SHP77 (cell line): Measurements from ENCODE around the gene B4GALT5.
A peak's percentile ranks its signal among the peaks of the same experiment; 100 is the strongest.

ENCODE experiments used
- DNase-seq, 2 experiments: peaks; one replicate each; lab custom pipeline; 2025; lab: John Stamatoyannopoulos, UW

Gene B4GALT5

DNA sequence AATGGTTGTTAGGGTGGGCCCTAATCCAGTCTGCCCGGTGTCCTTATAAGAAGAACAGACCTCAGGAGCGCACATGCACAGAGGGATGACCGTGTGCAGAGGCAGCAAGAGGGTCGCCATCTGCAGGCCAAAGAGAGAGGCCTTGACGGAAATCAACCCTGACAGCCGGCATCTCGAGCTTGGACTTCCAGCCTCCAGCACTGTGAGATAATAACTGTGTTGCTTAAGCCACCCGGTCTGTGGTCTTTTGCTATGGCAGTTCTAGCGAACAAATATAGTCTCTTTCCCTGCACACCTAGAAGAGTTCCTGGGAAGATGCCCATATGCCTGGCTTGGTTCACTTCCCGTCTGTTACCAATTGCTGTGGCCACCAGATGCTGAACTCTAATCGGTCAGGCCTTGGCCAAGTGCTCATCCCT, 110.5 kb downstream of the B4GALT5 start:
- DNase-seq: peak in 1 of 2 experiments; percentile 35

DNA sequence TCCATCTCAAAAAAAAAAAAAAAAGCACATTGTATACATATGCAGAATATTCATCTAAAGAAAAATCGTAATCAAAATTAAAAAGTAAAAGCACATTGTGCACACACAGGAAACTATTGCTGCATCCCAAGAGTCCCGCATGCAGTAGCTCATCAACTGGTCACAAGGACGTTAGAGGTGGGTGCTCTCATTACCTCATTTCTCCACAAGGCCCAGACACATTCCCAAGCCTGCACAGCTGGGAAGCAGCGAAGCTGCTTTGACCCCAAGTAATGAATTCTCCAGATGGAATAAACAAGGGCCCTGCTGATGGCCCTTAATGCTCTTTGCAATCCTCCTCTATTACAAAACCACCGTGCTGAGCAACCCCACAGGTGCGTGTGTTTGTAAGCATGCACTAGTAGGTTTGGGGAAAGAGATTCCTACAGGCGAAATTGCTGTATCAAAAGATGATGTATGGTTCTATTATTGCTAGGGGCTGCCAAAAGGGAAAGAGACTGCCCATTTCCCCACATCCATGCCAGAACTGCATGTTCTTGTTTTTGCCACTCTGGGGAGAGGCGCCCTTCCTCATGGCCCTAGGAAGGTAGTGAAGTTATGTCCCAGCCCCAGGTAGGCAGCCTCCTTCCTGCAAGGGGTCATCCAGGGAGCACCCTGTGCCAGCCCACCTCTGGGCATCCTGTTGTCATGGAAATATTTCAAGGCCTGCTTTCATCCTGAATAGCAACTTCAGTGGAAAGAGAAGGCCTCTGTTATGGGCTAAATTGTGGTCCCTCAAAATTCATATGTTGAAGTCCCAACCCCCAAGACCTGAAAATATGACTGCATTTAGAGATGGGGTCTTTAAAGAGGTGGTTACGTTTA, 111.1 kb downstream of the B4GALT5 start:
- no peak for DNase-seq

- DNase-seq: no peak
Measured at GRCh38 chr20:49601153-49601924, 112.3 kb downstream of the B4GALT5 start.

DNA sequence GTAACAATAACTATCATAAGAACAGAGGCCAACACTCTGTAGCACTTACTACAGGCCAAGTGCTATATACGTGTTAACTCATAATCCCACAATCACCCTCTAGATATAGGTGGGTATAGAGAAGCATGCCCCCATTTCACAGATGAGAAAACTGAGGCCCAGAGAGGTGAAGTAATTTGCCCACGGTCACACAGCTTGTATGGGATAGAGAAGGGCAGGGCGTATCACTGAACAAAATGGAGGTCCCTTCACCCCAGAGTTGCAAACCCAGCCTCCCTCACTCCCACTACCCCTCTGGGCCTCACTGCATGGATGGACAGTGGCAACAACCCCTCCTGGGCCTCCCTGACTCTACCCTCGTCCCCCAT, 113.9 kb downstream of the B4GALT5 start:
- DNase-seq: no peak

GRCh38 chr20:49597825-49598395, 115.8 kb downstream of the B4GALT5 start:
- no peak for DNase-seq

GRCh38 chr20:49595811-49596561, 117.7 kb downstream of the B4GALT5 start:
- no peak for DNase-seq

DNA sequence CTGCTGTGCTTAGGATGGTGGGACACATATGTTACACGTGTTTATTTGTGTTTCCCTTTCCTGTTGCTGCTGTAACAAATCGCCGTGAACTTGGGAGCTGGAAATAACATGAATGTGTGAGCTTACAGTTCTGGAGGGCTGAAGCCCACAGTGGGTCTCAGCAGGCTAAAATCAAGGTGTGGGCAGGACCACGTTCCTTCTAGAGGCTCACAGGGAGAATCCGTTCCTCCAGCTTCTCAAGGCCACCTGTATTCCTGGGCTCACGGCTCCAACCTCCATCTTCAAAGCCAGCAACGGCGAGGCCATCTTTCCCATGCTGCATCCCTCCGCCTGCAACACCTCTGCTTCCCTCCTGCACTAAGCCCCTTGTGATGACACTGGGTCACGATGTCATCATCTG, 118.3 kb downstream of the B4GALT5 start:
- DNase-seq: no peak

- DNase-seq: no peak
Measured at GRCh38 chr20:49594931-49595315, 118.8 kb downstream of the B4GALT5 start.

GRCh38 chr20:49594143-49594930, 119.3 kb downstream of the B4GALT5 start:
- DNase-seq: no peak

- no peak for DNase-seq
Measured at GRCh38 chr20:49593466-49594142, 120.1 kb downstream of the B4GALT5 start.

- DNase-seq: no peak
Measured at GRCh38 chr20:49592120-49592519, 121.6 kb downstream of the B4GALT5 start.

- no peak for DNase-seq
Measured at GRCh38 chr20:49591217-49591865, 122.3 kb downstream of the B4GALT5 start.

DNA sequence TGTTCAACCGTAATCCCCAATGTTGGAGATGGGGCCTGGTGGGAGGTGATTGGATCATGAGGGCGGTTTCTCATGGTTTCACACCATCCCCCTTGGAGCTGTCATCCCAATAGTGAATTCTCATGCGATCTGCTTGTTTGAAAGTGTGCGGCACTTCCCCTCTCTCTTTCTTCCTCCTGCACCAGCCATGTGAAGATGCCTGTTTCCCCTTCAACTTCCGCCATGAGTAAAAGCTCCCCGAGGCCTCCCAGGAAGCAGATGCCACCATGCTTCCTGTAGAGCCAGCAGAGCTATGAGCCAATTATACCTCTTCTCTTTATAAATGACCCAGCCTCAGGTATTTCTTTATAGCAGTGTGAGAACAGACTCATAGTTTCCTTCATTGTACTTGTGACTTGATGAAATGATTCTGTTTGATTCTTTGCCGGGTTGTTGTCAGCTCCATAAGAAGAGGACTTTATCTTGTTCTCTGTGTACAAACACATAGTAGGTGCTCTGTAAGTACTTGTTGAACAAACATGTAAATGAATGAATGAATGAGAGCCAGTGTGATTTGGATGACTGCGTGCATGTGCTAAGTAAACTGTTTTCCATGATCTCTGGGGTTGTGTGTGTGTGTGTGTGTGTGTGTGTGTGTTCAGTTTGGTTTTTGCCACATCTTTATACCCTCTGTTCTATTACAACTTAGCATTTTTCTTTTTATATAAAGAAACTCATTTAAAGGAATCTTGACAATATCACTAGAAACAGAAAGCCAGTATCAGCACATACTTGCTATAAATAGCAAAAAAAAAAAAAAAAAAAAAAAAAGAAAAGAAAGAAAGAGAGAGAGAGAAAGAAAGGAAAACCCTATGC, 123.3 kb downstream of the B4GALT5 start:
- no peak for DNase-seq

- DNase-seq: no peak
Measured at GRCh38 chr20:49589747-49590146, 123.9 kb downstream of the B4GALT5 start.

DNA sequence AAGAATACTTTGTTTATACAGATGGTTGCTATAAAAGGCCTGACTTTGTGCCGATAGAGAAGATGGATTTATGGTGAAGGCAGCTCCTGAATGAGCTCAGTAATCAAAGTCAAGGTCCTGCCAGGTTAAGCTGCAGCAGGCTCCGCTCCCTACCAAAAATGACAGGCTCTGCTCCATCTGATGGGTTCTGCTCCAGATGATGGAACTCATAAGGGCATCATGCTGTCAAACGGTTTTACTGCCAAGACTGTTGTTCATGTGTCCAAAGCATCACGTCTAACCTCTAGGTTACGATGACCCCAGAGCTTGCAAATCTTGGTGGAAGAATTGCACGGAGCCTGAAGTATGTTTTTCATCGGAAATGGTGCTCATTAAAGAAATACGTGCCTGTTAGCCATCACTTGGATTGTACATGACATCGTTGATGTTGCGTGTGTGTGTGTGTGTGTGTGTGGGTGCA, 126.5 kb downstream of the B4GALT5 start:
- DNase-seq: no peak

DNA sequence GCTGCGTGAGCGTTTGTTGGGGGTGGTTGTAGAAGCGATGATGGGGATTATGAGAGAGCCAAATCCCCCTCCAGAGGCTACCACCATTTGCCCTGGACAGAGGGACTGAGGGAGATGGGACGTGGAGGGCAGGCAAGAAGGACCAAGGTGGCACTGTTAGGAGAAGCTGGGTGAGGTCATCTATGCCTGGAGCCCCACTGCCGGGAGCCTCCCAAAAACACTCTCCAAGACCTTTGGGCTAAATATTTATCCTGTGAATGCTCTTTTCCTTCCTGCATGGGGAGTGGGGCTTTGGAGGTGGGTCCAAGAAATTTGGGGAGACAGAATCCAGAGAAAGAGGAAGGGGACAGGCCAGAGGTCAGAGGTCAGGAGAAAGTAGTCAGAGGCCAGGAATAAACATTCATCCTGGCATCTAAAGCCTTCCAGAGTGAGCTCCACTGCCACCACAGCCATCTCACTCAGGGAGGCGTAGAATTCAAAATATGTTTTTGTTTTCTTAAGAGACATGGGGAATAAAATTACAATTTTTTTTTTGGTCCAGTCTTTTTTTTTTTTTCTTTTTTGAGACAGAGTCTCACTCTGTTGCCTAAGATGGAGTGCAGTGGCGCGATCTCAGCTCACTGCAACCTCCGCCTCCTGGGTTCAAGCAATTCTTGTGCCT, 128.0 kb downstream of the B4GALT5 start:
- no peak for DNase-seq

DNA sequence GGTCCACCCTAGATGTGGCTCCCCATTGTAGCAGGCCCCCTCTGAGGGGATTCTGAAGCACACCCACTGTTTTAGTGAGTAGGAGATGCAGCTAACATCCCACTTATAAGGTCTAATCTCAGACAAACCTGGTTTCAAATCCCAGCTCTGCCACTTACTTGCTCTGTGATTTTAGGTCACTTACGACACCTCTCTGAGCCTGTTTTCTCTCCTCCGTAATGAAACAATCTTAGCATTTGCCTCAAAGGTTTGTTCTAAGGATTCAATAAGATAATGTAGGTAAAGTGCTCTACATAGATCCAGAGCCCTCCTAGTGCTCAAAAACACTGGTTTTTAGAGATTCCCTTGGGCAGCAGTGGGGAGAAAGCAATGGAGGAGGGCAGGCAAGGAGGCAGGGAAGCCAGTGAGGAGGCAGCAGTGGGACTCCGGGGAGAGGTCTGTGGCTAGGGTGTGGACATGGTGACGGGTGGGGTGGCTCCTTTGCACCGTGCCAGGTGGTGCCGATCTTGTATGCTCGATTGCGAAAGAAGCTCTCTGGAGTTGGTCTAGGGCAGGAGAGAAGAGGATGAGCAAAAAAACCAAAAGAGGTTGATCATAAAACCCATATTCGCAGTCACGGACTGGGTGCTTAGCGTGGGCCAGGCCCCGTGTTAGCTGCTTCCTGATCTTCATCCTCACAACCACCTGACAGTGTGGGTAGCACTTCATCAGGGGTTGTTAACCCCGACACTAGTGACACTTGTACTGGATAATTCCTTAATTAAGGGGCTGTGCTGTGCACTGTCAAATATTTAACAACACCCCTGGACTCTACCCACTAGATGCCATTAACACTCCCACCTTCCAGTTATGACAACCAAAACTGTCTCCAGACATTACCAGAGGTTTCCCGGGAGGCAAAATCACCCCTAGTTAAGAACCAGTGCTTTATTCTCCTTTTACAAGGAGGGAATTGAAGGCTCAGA, 129.0 kb downstream of the B4GALT5 start:
- DNase-seq: peak in 1 of 2 experiments; percentile 22
